ENCODE results near the gene MC1R.
A peak's percentile ranks its signal among the peaks of the same experiment; 100 is the strongest.
"Not testable (repeated sequence)": the region's sequence is repeated elsewhere in the genome, so short reads cannot be mapped to it uniquely, and the experiment has no call there.

The MC1R gene

DNA sequence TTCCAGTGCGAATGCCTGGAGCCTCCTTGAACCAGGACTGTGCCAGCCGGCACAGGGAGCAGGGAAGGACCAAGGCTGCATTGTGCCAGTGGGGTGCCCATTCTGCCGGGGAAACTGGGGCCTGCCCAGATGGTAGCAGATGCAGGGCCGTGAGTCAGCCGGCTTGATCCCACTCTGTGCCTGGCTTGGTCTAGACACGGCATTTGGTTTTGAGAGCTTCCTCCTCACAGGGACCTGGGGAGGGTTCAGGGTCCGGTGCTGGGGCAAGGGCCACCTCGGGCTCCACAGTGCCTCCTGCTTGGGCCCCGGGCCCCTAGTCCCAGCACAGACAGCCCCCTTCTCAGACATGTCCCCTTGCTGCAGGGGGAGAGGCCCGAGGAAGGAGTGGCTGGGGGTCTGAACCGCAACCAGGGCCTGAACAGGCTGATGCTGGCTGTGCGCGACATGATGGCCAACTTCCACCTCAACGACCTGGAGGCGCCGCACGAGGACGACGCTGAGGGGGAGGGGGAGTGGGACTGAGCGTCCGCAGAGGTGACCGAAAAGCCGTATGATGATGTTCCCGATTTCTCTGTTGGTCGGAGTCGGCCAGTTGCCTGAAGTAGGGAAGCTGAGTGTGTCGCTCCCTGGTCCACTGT is 7.8 kb upstream of the MC1R start:
- Histone ChIP-seq H3K27me3 (replicated peaks in 2 of 5; ENCODE audit: control insufficient read depth in 4 of 5, insufficient read depth in 5 of 5, low read length in 4 of 5) (no peaks in the 10 kb centered on the region), H3K4me3 (ENCODE audit: control insufficient read depth in 1 of 7, extremely low read depth in 1 of 7, insufficient read depth in 4 of 7, low read depth in 2 of 7, low read length in 6 of 7) (no peak overlapping the region), H3K9me3 (ENCODE audit: control extremely low read depth in 1 of 5, control insufficient read depth in 4 of 5, insufficient read depth in 2 of 5, low read depth in 1 of 5, low read length in 4 of 5) (peaks cover 0 to 4% (median 3%) of the 10 kb centered on the region in 5 experiments), H3K27ac (ENCODE audit: insufficient read depth in 1 of 2, low read depth in 1 of 2, low read length in 2 of 2, poor library complexity in 1 of 2, severe bottlenecking in 2 of 2) (no peak overlapping the region), H3K4me1 (ENCODE audit: control extremely low read depth in 1 of 4, control insufficient read depth in 4 of 4, insufficient read depth in 4 of 4, low read length in 3 of 4) (peaks cover 0 to 5% (median under 1%) of the 10 kb centered on the region in 4 experiments), H3K36me3 (ENCODE audit: control insufficient read depth in 4 of 4, insufficient read depth in 4 of 4, low read length in 3 of 4) (peaks cover 3 to 59% (median 46%) of the 10 kb centered on the region in 4 experiments)
- DNase-seq = no peak
- 97% methylated on average over 26 of the region's 27 CpGs for WGBS (ENCODE audit: insufficient coverage)
- ChIA-PET CTCF (interaction anchor here (0.9 to 3.4 kb wide), 9 partner anchors 8 to 206 kb away, joined by 3 to 13 read pairs (median 5); partner anchors contain the start of gene MC1R), POLR2A (interaction anchor here (1.8 kb wide), 1 partner anchor 8 kb away, joined by 5 read pairs; the partner anchor contains the start of gene MC1R)

DNA sequence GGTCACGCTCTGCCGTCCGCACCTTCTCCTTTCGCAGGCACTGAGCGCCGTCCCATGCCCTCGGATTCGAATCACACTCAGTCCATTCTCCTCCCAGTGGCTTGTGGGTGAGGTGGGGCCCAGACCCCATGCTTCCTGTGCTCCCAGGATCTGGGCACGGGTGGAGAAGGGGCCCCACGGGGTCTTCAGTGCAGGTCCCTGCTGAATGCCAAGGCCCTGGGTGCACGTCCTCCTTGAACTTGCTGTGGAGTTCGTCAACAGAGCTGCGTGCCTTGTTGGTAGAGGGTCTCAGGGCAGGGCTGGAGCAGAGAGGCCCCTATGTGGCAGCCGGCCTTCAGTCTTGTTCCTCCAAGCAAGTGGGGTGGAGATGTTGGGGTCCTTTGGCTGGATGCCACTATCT is 7.3 kb upstream of the MC1R start:
- Histone ChIP-seq H3K27me3 (replicated peaks in 2 of 5; ENCODE audit: control insufficient read depth in 4 of 5, insufficient read depth in 5 of 5, low read length in 4 of 5) (no peaks in the 10 kb centered on the region), H3K27ac (ENCODE audit: insufficient read depth in 1 of 2, low read depth in 1 of 2, low read length in 2 of 2, poor library complexity in 1 of 2, severe bottlenecking in 2 of 2) (no peak overlapping the region), H3K4me3 (ENCODE audit: control insufficient read depth in 1 of 7, extremely low read depth in 1 of 7, insufficient read depth in 4 of 7, low read depth in 2 of 7, low read length in 6 of 7) (no peak overlapping the region), H3K9me3 (ENCODE audit: control extremely low read depth in 1 of 5, control insufficient read depth in 4 of 5, insufficient read depth in 2 of 5, low read depth in 1 of 5, low read length in 4 of 5) (peaks cover 0 to 4% (median 3%) of the 10 kb centered on the region in 5 experiments), H3K4me1 (ENCODE audit: control extremely low read depth in 1 of 4, control insufficient read depth in 4 of 4, insufficient read depth in 4 of 4, low read length in 3 of 4) (peaks cover 0 to 5% (median under 1%) of the 10 kb centered on the region in 4 experiments), H3K36me3 (ENCODE audit: control insufficient read depth in 4 of 4, insufficient read depth in 4 of 4, low read length in 3 of 4) (peaks cover 3 to 53% (median 43%) of the 10 kb centered on the region in 4 experiments)
- CTCF ChIA-PET = interaction anchor here (1.1 to 3.4 kb wide), 5 partner anchors 10 to 206 kb away, joined by 3 to 13 read pairs (median 4); no protein-coding TSS in a partner anchor
- 92% methylated on average over 5 of the region's 14 CpGs for WGBS (ENCODE audit: insufficient coverage)
- POLR2A ChIA-PET = no interaction called here
- no peak for DNase-seq

DNA sequence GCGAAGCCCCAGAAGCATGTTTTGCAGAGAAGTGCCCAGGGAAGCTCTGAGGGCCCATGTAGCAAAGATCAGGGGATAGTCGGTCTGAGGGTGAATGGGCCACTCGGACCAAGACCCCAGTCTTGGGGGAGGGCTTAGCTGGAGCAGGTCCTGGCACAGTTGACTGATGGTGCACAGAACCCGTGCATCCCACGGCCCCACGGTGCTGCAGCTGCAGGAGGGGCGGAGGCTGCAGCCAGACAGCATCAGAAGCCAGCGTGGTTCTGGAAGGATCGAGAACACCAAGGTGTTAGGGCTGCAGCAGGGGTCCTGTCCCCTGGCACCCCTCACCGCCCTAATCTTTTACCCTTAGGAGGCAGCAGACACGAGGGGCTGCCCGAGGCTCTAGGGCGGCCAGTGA is 6.5 kb upstream of the MC1R start:
- CTCF ChIA-PET = interaction anchor here (1.1 to 1.7 kb wide), 2 partner anchors 9 to 51 kb away, joined by 4 read pairs; no protein-coding TSS in a partner anchor
- Histone ChIP-seq H3K27ac (ENCODE audit: insufficient read depth in 1 of 2, low read depth in 1 of 2, low read length in 2 of 2, poor library complexity in 1 of 2, severe bottlenecking in 2 of 2) (no peak overlapping the region), H3K4me3 (ENCODE audit: control insufficient read depth in 1 of 7, extremely low read depth in 1 of 7, insufficient read depth in 4 of 7, low read depth in 2 of 7, low read length in 6 of 7) (no peak overlapping the region), H3K4me1 (ENCODE audit: control extremely low read depth in 1 of 4, control insufficient read depth in 4 of 4, insufficient read depth in 4 of 4, low read length in 3 of 4) (peaks cover 0 to 5% (median 2%) of the 10 kb centered on the region in 4 experiments), H3K27me3 (replicated peaks in 2 of 5; ENCODE audit: control insufficient read depth in 4 of 5, insufficient read depth in 5 of 5, low read length in 4 of 5) (no peaks in the 10 kb centered on the region), H3K36me3 (ENCODE audit: control insufficient read depth in 4 of 4, insufficient read depth in 4 of 4, low read length in 3 of 4) (peaks cover 3 to 45% (median 36%) of the 10 kb centered on the region in 4 experiments), H3K9me3 (ENCODE audit: control extremely low read depth in 1 of 5, control insufficient read depth in 4 of 5, insufficient read depth in 2 of 5, low read depth in 1 of 5, low read length in 4 of 5) (no peaks in the 10 kb centered on the region)
- no peak for DNase-seq
- WGBS (ENCODE audit: insufficient coverage) = 95% methylated on average over 13 of the region's 13 CpGs
- POLR2A ChIA-PET = no interaction called here

DNA sequence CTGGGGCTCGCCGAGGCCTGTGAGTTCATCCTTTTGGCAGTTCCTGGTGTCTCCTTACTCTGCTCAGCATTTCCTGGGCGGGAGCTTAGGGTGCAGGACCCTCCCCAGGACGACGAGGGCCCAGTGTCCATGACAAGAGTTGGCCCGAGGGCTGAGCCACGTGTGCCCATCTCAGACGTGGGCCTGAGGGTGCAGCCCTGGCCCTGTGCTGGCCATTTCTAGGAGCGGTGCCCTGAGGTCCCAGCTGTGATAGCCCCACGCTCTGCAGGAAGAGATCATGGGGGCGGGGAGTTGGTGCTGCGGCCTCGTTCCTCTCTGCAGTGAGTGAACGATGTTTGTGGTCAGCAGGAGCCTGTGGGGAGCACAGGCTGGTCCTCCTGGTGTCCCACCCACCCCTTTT is 6.0 kb upstream of the MC1R start:
- POLR2A ChIA-PET = no interaction called here

DNA sequence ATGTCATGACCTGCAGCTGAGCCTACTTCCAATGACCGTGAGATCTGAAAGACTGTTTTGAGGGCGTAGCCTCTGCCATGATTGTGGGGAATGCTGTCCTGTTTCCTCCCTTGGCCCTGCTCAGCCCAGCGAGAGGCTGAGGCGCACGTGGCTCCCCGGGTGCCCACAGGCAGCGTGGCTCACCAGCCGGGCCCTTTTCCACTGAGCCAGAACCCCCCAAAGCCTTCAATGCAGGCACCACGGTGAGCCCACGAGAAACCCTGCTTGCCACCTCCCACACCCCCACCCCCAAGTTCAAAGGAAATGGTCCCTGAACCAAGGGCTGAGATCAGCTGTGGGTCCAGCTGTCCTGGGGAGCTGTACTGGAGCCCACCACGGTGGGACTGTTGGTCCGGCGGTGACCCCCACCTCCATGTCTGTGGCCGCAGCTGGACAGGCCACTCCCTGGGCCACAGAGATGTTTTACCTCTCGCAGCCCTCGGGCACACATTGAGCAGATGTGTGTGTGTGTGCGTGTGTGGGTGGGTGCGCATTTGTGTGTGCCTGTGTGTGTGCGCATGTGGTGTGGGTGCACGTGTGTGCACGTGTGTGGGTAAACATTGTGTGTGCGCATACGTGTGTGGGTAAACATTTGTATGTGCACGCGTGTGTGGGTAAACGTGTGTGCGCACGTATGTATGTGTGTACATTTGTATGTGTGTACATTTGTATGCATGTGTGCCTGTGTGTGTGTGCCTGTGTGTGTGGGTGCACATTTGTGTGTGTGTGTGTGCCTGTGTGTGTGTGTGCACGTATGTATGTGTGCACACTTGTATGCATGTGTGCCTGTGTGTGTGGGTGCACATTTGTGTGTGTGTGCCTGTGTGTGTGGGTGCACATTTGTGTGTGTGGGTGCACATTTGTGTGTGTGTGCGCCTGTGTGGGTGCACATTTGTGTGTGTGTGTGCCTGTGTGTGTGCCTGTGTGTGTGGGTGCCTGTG is 5.0 kb upstream of the MC1R start:
- Histone ChIP-seq H3K9me3 (ENCODE audit: control extremely low read depth in 1 of 5, control insufficient read depth in 4 of 5, insufficient read depth in 2 of 5, low read depth in 1 of 5, low read length in 4 of 5) (no peaks in the 10 kb centered on the region), H3K27ac (ENCODE audit: insufficient read depth in 1 of 2, low read depth in 1 of 2, low read length in 2 of 2, poor library complexity in 1 of 2, severe bottlenecking in 2 of 2) (no peak overlapping the region), H3K4me1 (ENCODE audit: control extremely low read depth in 1 of 4, control insufficient read depth in 4 of 4, insufficient read depth in 4 of 4, low read length in 3 of 4) (peaks cover 0 to 20% (median 18%) of the 10 kb centered on the region in 4 experiments), H3K36me3 (ENCODE audit: control insufficient read depth in 4 of 4, insufficient read depth in 4 of 4, low read length in 3 of 4) (peaks cover 2 to 41% (median 30%) of the 10 kb centered on the region in 4 experiments), H3K27me3 (replicated peaks in 2 of 5; ENCODE audit: control insufficient read depth in 4 of 5, insufficient read depth in 5 of 5, low read length in 4 of 5) (peaks cover 0 to under 1% (median 0%) of the 10 kb centered on the region in 5 experiments), H3K4me3 (ENCODE audit: control insufficient read depth in 1 of 7, extremely low read depth in 1 of 7, insufficient read depth in 4 of 7, low read depth in 2 of 7, low read length in 6 of 7) (no peak overlapping the region)
- DNase-seq = peak in 1 of 3 donors; percentile 31
- POLR2A ChIA-PET = no interaction called here
- CTCF ChIA-PET = no interaction called here
- WGBS (ENCODE audit: insufficient coverage) = 97% methylated on average over 24 of the region's 30 CpGs

More for the DNA sequence above, 6.0 kb upstream of the MC1R start:
- Histone ChIP-seq H3K9me3 (ENCODE audit: control extremely low read depth in 1 of 5, control insufficient read depth in 4 of 5, insufficient read depth in 2 of 5, low read depth in 1 of 5, low read length in 4 of 5) (no peaks in the 10 kb centered on the region), H3K27ac (ENCODE audit: insufficient read depth in 1 of 2, low read depth in 1 of 2, low read length in 2 of 2, poor library complexity in 1 of 2, severe bottlenecking in 2 of 2) (no peak overlapping the region), H3K4me1 (ENCODE audit: control extremely low read depth in 1 of 4, control insufficient read depth in 4 of 4, insufficient read depth in 4 of 4, low read length in 3 of 4) (peaks cover 0 to 9% (median 7%) of the 10 kb centered on the region in 4 experiments), H3K4me3 (ENCODE audit: control insufficient read depth in 1 of 7, extremely low read depth in 1 of 7, insufficient read depth in 4 of 7, low read depth in 2 of 7, low read length in 6 of 7) (no peak overlapping the region), H3K36me3 (ENCODE audit: control insufficient read depth in 4 of 4, insufficient read depth in 4 of 4, low read length in 3 of 4) (peaks cover 3 to 45% (median 35%) of the 10 kb centered on the region in 4 experiments), H3K27me3 (replicated peaks in 2 of 5; ENCODE audit: control insufficient read depth in 4 of 5, insufficient read depth in 5 of 5, low read length in 4 of 5) (no peaks in the 10 kb centered on the region)
- DNase-seq = no peak
- WGBS (ENCODE audit: insufficient coverage) = 87% methylated on average over 14 of the region's 14 CpGs
- CTCF ChIA-PET = interaction anchor here (1.1 to 1.7 kb wide), 2 partner anchors 9 to 52 kb away, joined by 4 read pairs; no protein-coding TSS in a partner anchor

DNA sequence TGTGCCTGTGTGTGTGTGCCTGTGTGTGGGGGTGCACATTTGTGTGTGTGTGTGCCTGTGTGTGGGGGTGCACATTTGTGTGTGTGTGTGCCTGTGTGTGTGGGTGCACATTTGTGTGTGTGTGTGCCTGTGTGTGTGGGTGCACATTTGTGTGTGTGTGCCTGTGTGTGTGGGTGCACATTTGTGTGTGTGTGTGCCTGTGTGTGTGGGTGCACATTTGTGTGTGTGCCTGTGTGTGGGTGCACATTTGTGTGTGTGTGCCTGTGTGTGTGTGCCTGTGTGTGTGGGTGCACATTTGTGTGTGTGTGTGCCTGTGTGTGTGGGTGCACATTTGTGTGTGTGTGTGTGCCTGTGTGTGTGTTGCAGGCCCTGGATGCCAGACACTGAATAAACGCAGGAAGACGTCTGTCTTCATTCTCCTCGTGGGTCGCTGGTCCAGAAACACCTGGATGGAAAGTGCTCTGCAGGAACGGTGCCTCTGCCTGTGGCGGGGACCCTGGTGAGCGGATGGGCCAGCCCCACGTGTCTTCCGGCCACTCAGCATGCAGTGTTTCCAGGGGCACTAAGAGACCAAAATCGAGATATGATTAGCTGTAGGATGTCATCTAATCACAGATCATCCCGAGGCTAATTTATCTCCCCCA is 3.9 kb upstream of the MC1R start:
- DNase-seq; H3K9me3 ChIP-seq (ENCODE audit: control extremely low read depth in 1 of 5, control insufficient read depth in 4 of 5, insufficient read depth in 2 of 5, low read depth in 1 of 5, low read length in 4 of 5); H3K4me3 ChIP-seq (ENCODE audit: control insufficient read depth in 1 of 7, extremely low read depth in 1 of 7, insufficient read depth in 4 of 7, low read depth in 2 of 7, low read length in 6 of 7); CTCF ChIA-PET; H3K27ac ChIP-seq (ENCODE audit: insufficient read depth in 1 of 2, low read depth in 1 of 2, low read length in 2 of 2, poor library complexity in 1 of 2, severe bottlenecking in 2 of 2); POLR2A ChIA-PET: not testable (repeated sequence)
- WGBS (ENCODE audit: insufficient coverage) = 89% methylated on average over 9 of the region's 11 CpGs
- Histone ChIP-seq H3K4me1 (ENCODE audit: control extremely low read depth in 1 of 4, control insufficient read depth in 4 of 4, insufficient read depth in 4 of 4, low read length in 3 of 4) (peaks cover 0 to 29% (median 27%) of the 10 kb centered on the region in 4 experiments), H3K27me3 (replicated peaks in 2 of 5; ENCODE audit: control insufficient read depth in 4 of 5, insufficient read depth in 5 of 5, low read length in 4 of 5) (peaks cover 0 to 11% (median under 1%) of the 10 kb centered on the region in 5 experiments), H3K36me3 (ENCODE audit: control insufficient read depth in 4 of 4, insufficient read depth in 4 of 4, low read length in 3 of 4) (peaks cover 0 to 36% (median 28%) of the 10 kb centered on the region in 4 experiments)

All from common myeloid progenitor, CD34-positive (primary cell).